HepG2 (cell line): ENCODE measurements around the gene NBEAL2. TPM values are rescaled to one million over a fixed set of nuclear protein-coding genes. Genes with fewer than 3 reads are reported as not detected.

Source experiments
- ELF3 ChIP-seq: IDR thresholded peaks from 2 replicates; pipeline ENCODE4 v1.6.1; 2016; ENCODE audit warnings: missing genetic modification reagents, missing compliant biosample characterization
- GATAD1 ChIP-seq: IDR thresholded peaks from 2 replicates; pipeline ENCODE4 v1.6.1; 2016; ENCODE audit warnings: missing genetic modification reagents, missing compliant biosample characterization
- HNRNPLL ChIP-seq: fragments of 200-400 bp; formaldehyde crosslinking; IDR thresholded peaks from 2 replicates; pipeline ENCODE4 v1.6.1; 2017; ENCODE audit warnings: mild to moderate bottlenecking, low read depth, low read length; ENCODE audit not compliant: poor library complexity, severe bottlenecking
- KMT2A ChIP-seq: sonication (generic); formaldehyde crosslinking; IDR thresholded peaks from 2 replicates; pipeline ENCODE4 v1.4.0; 2020; ENCODE audit warnings: missing genetic modification reagents
- MEIS1 ChIP-seq: sonication (generic); formaldehyde crosslinking; IDR thresholded peaks from 2 replicates; pipeline ENCODE4 v1.9.0; 2021; ENCODE audit warnings: mild to moderate bottlenecking, missing genetic modification reagents, moderate library complexity, borderline replicate concordance
- PHF20 ChIP-seq: sonication (generic); formaldehyde crosslinking; IDR thresholded peaks from 2 replicates; pipeline ENCODE4 v1.5.0; 2020; ENCODE audit warnings: mild to moderate bottlenecking, missing genetic modification reagents
- POLR2A ChIP-seq, 2 experiments: IDR thresholded peaks; 2 replicates each; pipeline ENCODE4 v1.6.1; 2011; ENCODE audit warnings: low read depth in 2 of 2, low read length in 2 of 2, mild to moderate bottlenecking in 1 of 2, moderate library complexity in 1 of 2; ENCODE audit not compliant: insufficient read depth in 1 of 2
- SP1 ChIP-seq, 2 experiments: fragments of 450-650 bp in 1 of 2; sonication (generic) in 1 of 2; formaldehyde crosslinking in 1 of 2; IDR thresholded peaks; 2 replicates each; pipeline versions ENCODE4 v1.4.0 to v1.6.1; 2016 to 2020; ENCODE audit warnings: missing genetic modification reagents in 1 of 2
- TARDBP ChIP-seq: sonication (generic); formaldehyde crosslinking; IDR thresholded peaks from 2 replicates; pipeline ENCODE4 v1.8.0; 2022; ENCODE audit warnings: mild to moderate bottlenecking, missing genetic modification reagents
- ZNF20 ChIP-seq: sonication (generic); formaldehyde crosslinking; IDR thresholded peaks from 2 replicates; pipeline ENCODE4 v1.4.0; 2020; ENCODE audit warnings: mild to moderate bottlenecking, moderate library complexity, missing genetic modification reagents
- ZNF256 ChIP-seq: sonication (generic); formaldehyde crosslinking; conservative IDR thresholded peaks from 2 replicates; pipeline ENCODE4 v1.4.0; 2020; ENCODE audit warnings: missing genetic modification reagents
- ZNF280B ChIP-seq: sonication (generic); formaldehyde crosslinking; IDR thresholded peaks from 2 replicates; pipeline ENCODE4 v1.5.0; 2020; ENCODE audit warnings: missing genetic modification reagents, mild to moderate bottlenecking, borderline replicate concordance
- ZNF292 ChIP-seq: sonication (generic); formaldehyde crosslinking; IDR thresholded peaks from 2 replicates; pipeline ENCODE4 v1.8.1; 2022; ENCODE audit warnings: mild to moderate bottlenecking, low read depth, missing genetic modification reagents, borderline replicate concordance
- ZNF296 ChIP-seq: sonication (generic); formaldehyde crosslinking; conservative IDR thresholded peaks from 2 replicates; pipeline ENCODE4 v1.5.0; 2020; ENCODE audit warnings: mild to moderate bottlenecking, missing genetic modification reagents
- ZNF335 ChIP-seq: sonication (generic); formaldehyde crosslinking; IDR thresholded peaks from 2 replicates; pipeline ENCODE4 v1.4.0; 2020; ENCODE audit warnings: missing genetic modification reagents
- ZNF572 ChIP-seq: sonication (generic); formaldehyde crosslinking; IDR thresholded peaks from 2 replicates; pipeline ENCODE4 v1.5.1; 2020; ENCODE audit warnings: mild to moderate bottlenecking, missing genetic modification reagents
- ZNF574 ChIP-seq: sonication (generic); formaldehyde crosslinking; IDR thresholded peaks from 2 replicates; pipeline ENCODE4 v1.4.0; 2020; ENCODE audit warnings: missing genetic modification reagents
- ZNF720 ChIP-seq: sonication (generic); formaldehyde crosslinking; IDR thresholded peaks from 2 replicates; pipeline ENCODE4 v1.4.0; 2020; ENCODE audit warnings: missing genetic modification reagents
- ZNF737 ChIP-seq: sonication (generic); formaldehyde crosslinking; IDR thresholded peaks from 2 replicates; pipeline ENCODE4 v1.5.0; 2020; ENCODE audit warnings: missing genetic modification reagents, mild to moderate bottlenecking, borderline replicate concordance
- ZNF781 ChIP-seq: sonication (generic); formaldehyde crosslinking; IDR thresholded peaks from 2 replicates; pipeline ENCODE4 v1.5.1; 2020; ENCODE audit warnings: borderline replicate concordance, mild to moderate bottlenecking, missing genetic modification reagents; ENCODE audit errors: not compliant biosample characterization
- polyA plus RNA-seq, 8 experiments: library from polyadenylated mRNA; depleted of rRNA in 3 of 8; stranded (reverse) in 7 of 8; unstranded in 1 of 8; fragments of >200 nt; fragmentation: Illumina TruSeq in 4 of 8; extraction: Trizol in 4 of 8; gene quantifications; 2 replicates each; pipeline versions ENCODE4 v1.2.1 to v1.2.3, GENCODE V29; 2011 to 2016; ENCODE audit warnings: low read depth in 4 of 8, missing spikeins in 1 of 8, mixed read lengths in 1 of 8; ENCODE audit not compliant: insufficient read depth in 1 of 8
- total RNA-seq, 5 experiments: library from RNA; depleted of rRNA; stranded (reverse); fragments of >200 nt; fragmentation: Illumina TruSeq; extraction: Trizol; gene quantifications; 2 replicates each; pipeline ENCODE4 v1.2.3, GENCODE V29; 2016; ENCODE audit warnings: low read depth in 1 of 5
- TF ChIP-seq, protein P1 (sequence below): sonication (generic); formaldehyde crosslinking; IDR thresholded peaks from 2 replicates; pipeline ENCODE4 v1.4.0; 2020; ENCODE audit warnings: missing genetic modification reagents, mild to moderate bottlenecking, borderline replicate concordance

Gene NBEAL2
- total and polyA plus RNA-seq, 2 of the 13 experiments (the other 11 are each of a cell fraction or from before 2014, with no cell fraction given) = 9.7 to 12.4 TPM

- TF ChIP-seq GATAD1 (CRISPR knock-in tag) = peak; percentile 95
- no peak for TF ChIP-seq ZNF20 (CRISPR knock-in tag)
- peak; percentile 81 for TF ChIP-seq PHF20
- peak; percentile 25 for TF ChIP-seq ZNF781 (CRISPR knock-in tag)
- peak; percentile 35; the same call in 1 of the 2 replicates for TF ChIP-seq MEIS1 (CRISPR knock-in tag)
- TF ChIP-seq HNRNPLL = peak; percentile 56
- TF ChIP-seq ZNF256 (CRISPR knock-in tag) = peak; percentile 70; the same call in 1 of the 2 replicates
- TF ChIP-seq ZNF574 (CRISPR knock-in tag) = peak; percentile 48; the same call in 1 of the 2 replicates
- no peak for TF ChIP-seq ZNF335 (CRISPR knock-in tag)
- peak; percentile 33; the same call in 1 of the 2 replicates for TF ChIP-seq ELF3 (CRISPR knock-in tag)
- TF ChIP-seq SP1 (IDR thresholded peaks at IDR 0.05) = no peak
- TF ChIP-seq SP1 (CRISPR knock-in tag; IDR thresholded peaks at IDR 0.05) = peak; percentile 80
- TF ChIP-seq ZNF296 (CRISPR knock-in tag) = peak; percentile 94
- 0 out of 2 replicates have a peak, but pooled peaks have one; percentile 86 for TF ChIP-seq ZNF720 (CRISPR knock-in tag)
- 0 out of 2 replicates have a peak, but pooled peaks have one; percentile 18 for TF ChIP-seq KMT2A (CRISPR knock-in tag)
- TF ChIP-seq, protein P1, sequence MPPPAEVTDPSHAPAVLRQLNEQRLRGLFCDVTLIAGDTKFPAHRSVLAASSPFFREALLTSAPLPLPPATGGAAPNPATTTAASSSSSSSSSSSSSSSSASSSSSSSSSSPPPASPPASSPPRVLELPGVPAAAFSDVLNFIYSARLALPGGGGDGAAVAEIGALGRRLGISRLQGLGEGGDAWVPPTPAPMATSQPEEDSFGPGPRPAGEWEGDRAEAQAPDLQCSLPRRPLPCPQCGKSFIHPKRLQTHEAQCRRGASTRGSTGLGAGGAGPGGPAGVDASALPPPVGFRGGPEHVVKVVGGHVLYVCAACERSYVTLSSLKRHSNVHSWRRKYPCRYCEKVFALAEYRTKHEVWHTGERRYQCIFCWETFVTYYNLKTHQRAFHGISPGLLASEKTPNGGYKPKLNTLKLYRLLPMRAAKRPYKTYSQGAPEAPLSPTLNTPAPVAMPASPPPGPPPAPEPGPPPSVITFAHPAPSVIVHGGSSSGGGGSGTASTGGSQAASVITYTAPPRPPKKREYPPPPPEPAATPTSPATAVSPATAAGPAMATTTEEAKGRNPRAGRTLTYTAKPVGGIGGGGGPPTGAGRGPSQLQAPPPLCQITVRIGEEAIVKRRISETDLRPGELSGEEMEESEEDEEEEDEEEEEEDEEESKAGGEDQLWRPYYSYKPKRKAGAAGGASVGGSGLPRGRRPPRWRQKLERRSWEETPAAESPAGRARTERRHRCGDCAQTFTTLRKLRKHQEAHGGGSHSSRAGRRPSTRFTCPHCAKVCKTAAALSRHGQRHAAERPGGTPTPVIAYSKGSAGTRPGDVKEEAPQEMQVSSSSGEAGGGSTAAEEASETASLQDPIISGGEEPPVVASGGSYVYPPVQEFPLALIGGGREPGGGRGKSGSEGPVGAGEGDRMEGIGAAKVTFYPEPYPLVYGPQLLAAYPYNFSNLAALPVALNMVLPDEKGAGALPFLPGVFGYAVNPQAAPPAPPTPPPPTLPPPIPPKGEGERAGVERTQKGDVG = no peak
- peak; percentile 55; the same call in 1 of the 2 replicates for TF ChIP-seq ZNF292
- TF ChIP-seq ZNF280B (CRISPR knock-in tag) = peak; percentile 11; the same call in 1 of the 2 replicates
- TF ChIP-seq ZNF572 (CRISPR knock-in tag) = 0 out of 2 replicates have a peak, but pooled peaks have one; percentile 21
- TF ChIP-seq ZNF737 (CRISPR knock-in tag) = peak; percentile 70; the same call in 1 of the 2 replicates
- peak in 1 of 2 experiments; percentile 85; a peak in 2 of 4 replicates for TF ChIP-seq POLR2A (IDR thresholded peaks at IDR 0.05; ENCODE audit: insufficient read depth in 1 of 2, low read depth in 2 of 2, low read length in 2 of 2)
- TF ChIP-seq TARDBP (CRISPR knock-in tag) = peak; percentile 81
These were observed 2.9 kb upstream of the NBEAL2 start, which contains the start of gene CCDC12 (continued) for GRCh38 chr3:46976326-46977190.
